Smooth muscle cell (in vitro differentiated cells): Measurements from ENCODE around the gene CASS4. TPM values are rescaled to one million over a fixed set of nuclear protein-coding genes. Genes with fewer than 3 reads are reported as not detected.
A peak's percentile ranks its signal among the peaks of the same experiment; 100 is the strongest.

ENCODE experiments used
- DNase-seq: peaks from one replicate; lab custom pipeline; 2025; ENCODE audit not compliant: unreplicated experiment; lab: John Stamatoyannopoulos, UW
- H2AFZ ChIP-seq: fragments of 200-600 bp; sonication (generic); 2 replicates; pipeline ENCODE4 v1.6.0; 2016; ENCODE audit warnings: antibody characterized with exemption, low read depth, mild to moderate bottlenecking
- H3F3A ChIP-seq: fragments of 200-600 bp; sonication (generic); 2 replicates; pipeline ENCODE4 v1.6.0; 2017; ENCODE audit warnings: antibody characterized with exemption, low read depth
- H3K27ac ChIP-seq: fragments of 200-600 bp; sonication (generic); 2 replicates; pipeline ENCODE4 v1.5.1; 2016; ENCODE audit warnings: low read depth, mild to moderate bottlenecking
- H3K27me3 ChIP-seq: fragments of 200-600 bp; sonication (generic); 2 replicates; pipeline ENCODE4 v1.6.1; 2016; ENCODE audit warnings: low read depth, mild to moderate bottlenecking
- H3K36me3 ChIP-seq: fragments of 200-600 bp; sonication (generic); 2 replicates; pipeline ENCODE4 v1.5.1; 2016; ENCODE audit warnings: low read depth
- H3K4me1 ChIP-seq: fragments of 200-600 bp; sonication (generic); 2 replicates; pipeline ENCODE4 v1.5.1; 2016; ENCODE audit warnings: low read depth
- H3K4me2 ChIP-seq: fragments of 200-600 bp; sonication (generic); 2 replicates; pipeline ENCODE4 v1.6.0; 2016; ENCODE audit warnings: mild to moderate bottlenecking
- H3K4me3 ChIP-seq: fragments of 200-600 bp; sonication (generic); 2 replicates; pipeline ENCODE4 v1.5.1; 2016; ENCODE audit warnings: mild to moderate bottlenecking
- H3K79me2 ChIP-seq: fragments of 200-600 bp; sonication (generic); 2 replicates; pipeline ENCODE4 v1.6.0; 2016; ENCODE audit warnings: low read depth, mild to moderate bottlenecking
- H3K9ac ChIP-seq: fragments of 200-600 bp; sonication (generic); 2 replicates; pipeline ENCODE4 v1.6.0; 2016; ENCODE audit warnings: low read depth
- H3K9me3 ChIP-seq: fragments of 200-600 bp; sonication (generic); replicated peaks from 2 replicates; pipeline ENCODE4 v1.5.1; 2016; ENCODE audit warnings: low read depth
- H4K20me1 ChIP-seq: fragments of 200-600 bp; sonication (generic); 2 replicates; pipeline ENCODE4 v1.6.0; 2016; ENCODE audit warnings: low read depth
- CTCF ChIP-seq: fragments of 200-600 bp; sonication (generic); IDR thresholded peaks from 2 replicates; pipeline ENCODE4 v1.5.1; 2017; ENCODE audit warnings: borderline replicate concordance, mild to moderate bottlenecking, antibody characterized with exemption; ENCODE audit not compliant: insufficient read depth, poor library complexity, severe bottlenecking
- WGBS: methylation state at CpG from one replicate; pipeline ENCODE4 v1.1.7; 2016; ENCODE audit warnings: low lambda C conversion rate; 5-methylcytosine and 5-hydroxymethylcytosine counted together
- polyA plus RNA-seq: library from polyadenylated mRNA; unstranded; fragments of >200 nt; fragmentation: Nextera tagmentation; extraction: Ambion mirVana; gene quantifications from 2 replicates; pipeline ENCODE4 v1.2.1, GENCODE V29; 2016
- total RNA-seq: library from RNA; depleted of rRNA; stranded (reverse); fragments of >200 nt; gene quantifications from 2 replicates; pipeline ENCODE4 v1.2.3, GENCODE V29; 2014

Gene CASS4
- total and polyA plus RNA-seq, 2 experiments from 2014 or later, result 0.07 to 0.22 TPM

- no peak for TF ChIP-seq CTCF
- no peaks in the 10 kb centered on the region for H3K9me3 ChIP-seq
- no peak for DNase-seq
- H3K9ac ChIP-seq, result no peak overlapping the region
- H3K4me3 ChIP-seq, result no peak overlapping the region
- H3K27me3 ChIP-seq, result no peaks in the 10 kb centered on the region
- H2AFZ ChIP-seq, result peak overlapping the region; percentile 42
- peak overlapping the region; percentile 60 for H3K4me2 ChIP-seq
- no peaks in the 10 kb centered on the region for H3K79me2 ChIP-seq
- 7% methylated on average over 5 of the region's 5 CpGs for WGBS
- no peaks in the 10 kb centered on the region for H4K20me1 ChIP-seq
- peak overlapping the region; percentile 88 for H3K27ac ChIP-seq
- H3K4me1 ChIP-seq, result peaks cover 7% of the 10 kb centered on the region
- no peaks in the 10 kb centered on the region for H3K36me3 ChIP-seq
- peaks cover 23% of the 10 kb centered on the region for H3F3A ChIP-seq
These were observed 27.8 kb downstream of the CASS4 start for GRCh38 chr20:56439771-56440291.

GRCh38 chr20:56440346-56441007 lies 28.4 kb downstream of the CASS4 start:
- peak overlapping the region; percentile 42 for H2AFZ ChIP-seq
- no peak overlapping the region for H3K4me3 ChIP-seq
- WGBS, result 95% methylated on average over 4 of the region's 4 CpGs
- H3K4me1 ChIP-seq, result peaks cover 7% of the 10 kb centered on the region
- peaks cover 23% of the 10 kb centered on the region for H3F3A ChIP-seq
- H4K20me1 ChIP-seq, result no peaks in the 10 kb centered on the region
- H3K9me3 ChIP-seq, result no peaks in the 10 kb centered on the region
- DNase-seq, result no peak
- H3K27me3 ChIP-seq, result no peaks in the 10 kb centered on the region
- no peak overlapping the region for H3K9ac ChIP-seq
- H3K27ac ChIP-seq, result peak overlapping the region; percentile 88
- H3K36me3 ChIP-seq, result no peaks in the 10 kb centered on the region
- H3K4me2 ChIP-seq, result peak overlapping the region; percentile 51
- TF ChIP-seq CTCF, result no peak
- no peaks in the 10 kb centered on the region for H3K79me2 ChIP-seq

GRCh38 chr20:56442389-56443365 lies 30.6 kb downstream of the CASS4 start:
- Histone ChIP-seq H3K79me2 (no peaks in the 10 kb centered on the region), H3K4me3 (no peak overlapping the region), H3K27me3 (no peaks in the 10 kb centered on the region), H3K27ac (no peak overlapping the region), H3K4me1 (peaks cover 7% of the 10 kb centered on the region), H3F3A (peaks cover 23% of the 10 kb centered on the region), H3K9ac (no peak overlapping the region), H3K4me2 (no peak overlapping the region), H3K36me3 (no peaks in the 10 kb centered on the region), H4K20me1 (no peaks in the 10 kb centered on the region), H3K9me3 (no peaks in the 10 kb centered on the region), H2AFZ (no peak overlapping the region)
- WGBS, result 91% methylated on average over 17 of the region's 17 CpGs
- DNase-seq, result no peak
- no peak for TF ChIP-seq CTCF
